Activated CD4-positive, alpha-beta memory T cell treated with anti-CD3 and anti-CD28 coated beads for 36 hours (primary cell): Measurements from ENCODE around the gene PALLD. TPM values are rescaled to one million over a fixed set of nuclear protein-coding genes. Genes with fewer than 3 reads are reported as not detected.

Experiments used
- CTCF ChIA-PET: fragments of 350-600 bp; sonication (Branson Sonifier 250); formaldehyde crosslinking; loops from one replicate; lab custom pipeline; 2021; ENCODE audit warnings: antibody characterized with exemption, inconsistent platforms; lab: Charles Lee
- POLR2A ChIA-PET: fragments of 350-600 bp; sonication (Branson Sonifier 250); formaldehyde crosslinking; loops from one replicate; lab custom pipeline; 2021; ENCODE audit warnings: antibody characterized with exemption; lab: Charles Lee
- DNase-seq: peaks from one replicate; pipeline ENCODE4 v3.0.0-alpha.2; 2020
- H3K27ac Mint-ChIP-seq: one replicate; pipeline ENCODE4 v1.8.0; 2021; ENCODE audit warnings: mixed read lengths
- H3K27me3 Mint-ChIP-seq: one replicate; pipeline ENCODE4 v1.8.0; 2021; ENCODE audit warnings: mixed read lengths
- H3K36me3 Mint-ChIP-seq: one replicate; pipeline ENCODE4 v1.8.0; 2021; ENCODE audit warnings: mixed read lengths
- H3K4me1 Mint-ChIP-seq: one replicate; pipeline ENCODE4 v1.8.0; 2021; ENCODE audit warnings: low read depth, mixed read lengths
- H3K4me3 Mint-ChIP-seq: one replicate; pipeline ENCODE4 v1.8.0; 2021; ENCODE audit warnings: mild to moderate bottlenecking, mixed read lengths
- H3K9me3 Mint-ChIP-seq: one replicate; pipeline ENCODE4 v1.8.0; 2021; ENCODE audit warnings: mixed read lengths
- intact Hi-C: fragments of 100-400 bp; cut with micrococcal nuclease; formaldehyde crosslinking; loops from one replicate; pipeline ENCODE4 v1.15.1; 2023
- total RNA-seq, 2 experiments: library from RNA; stranded (reverse); gene quantifications; one replicate each; pipeline ENCODE4 v1.2.3, GENCODE V29; 2021

PALLD gene
- total RNA-seq, 2 experiments from 2014 or later = 8.9 to 9.4 TPM

DNA sequence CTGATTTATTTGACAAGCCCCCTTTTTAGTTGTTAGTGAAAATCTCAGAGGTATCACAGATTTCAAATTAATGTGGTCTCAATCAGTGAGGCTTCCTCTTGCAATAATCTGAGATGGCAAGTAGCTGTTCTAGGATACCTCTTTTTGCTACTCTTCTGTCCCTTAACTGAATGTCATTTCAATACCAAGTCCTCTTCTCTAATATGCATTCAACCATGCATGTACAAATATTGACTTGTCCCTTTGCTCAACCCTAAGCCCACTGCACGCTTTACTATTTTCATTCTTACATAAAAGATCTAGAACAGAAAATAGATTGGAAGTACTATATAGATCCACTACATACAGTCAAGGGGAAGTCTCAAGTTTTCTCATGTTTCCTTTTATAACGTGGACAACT is 349.0 kb downstream of the PALLD start:
- DNase-seq = no peak
- intact Hi-C loops = no loop called here
- POLR2A ChIA-PET = no interaction called here
- no peak overlapping the region for H3K27ac Mint-ChIP-seq
- no peaks in the 10 kb centered on the region for H3K9me3 Mint-ChIP-seq
- peaks cover 3% of the 10 kb centered on the region for H3K4me1 Mint-ChIP-seq
- H3K4me3 Mint-ChIP-seq = no peak overlapping the region
- CTCF ChIA-PET = interaction anchor here (1.3 kb wide), 1 partner anchor 136 kb away, joined by 3 read pairs; no protein-coding TSS in a partner anchor
- H3K27me3 Mint-ChIP-seq = peaks cover 24% of the 10 kb centered on the region
- no peaks in the 10 kb centered on the region for H3K36me3 Mint-ChIP-seq

GRCh38 chr4:168846414-168846813 is 349.6 kb downstream of the PALLD start:
- Mint-ChIP-seq H3K27ac (no peak overlapping the region), H3K9me3 (no peaks in the 10 kb centered on the region), H3K4me1 (peaks cover 3% of the 10 kb centered on the region), H3K36me3 (no peaks in the 10 kb centered on the region), H3K27me3 (peaks cover 24% of the 10 kb centered on the region), H3K4me3 (no peak overlapping the region)
- DNase-seq = no peak
- intact Hi-C loops = no loop called here
- ChIA-PET CTCF (interaction anchor here (1.3 kb wide), 1 partner anchor 137 kb away, joined by 3 read pairs; no protein-coding TSS in a partner anchor), POLR2A (no interaction called here)

GRCh38 chr4:168847771-168848502 is 351.1 kb downstream of the PALLD start:
- ChIA-PET POLR2A (no interaction called here), CTCF (no interaction called here)
- Mint-ChIP-seq H3K27ac (no peak overlapping the region), H3K4me1 (no peaks in the 10 kb centered on the region), H3K9me3 (no peaks in the 10 kb centered on the region), H3K36me3 (no peaks in the 10 kb centered on the region), H3K4me3 (no peak overlapping the region), H3K27me3 (peaks cover 19% of the 10 kb centered on the region)
- intact Hi-C loops = no loop called here
- no peak for DNase-seq

GRCh38 chr4:168849030-168849675 is 352.3 kb downstream of the PALLD start:
- POLR2A ChIA-PET = no interaction called here
- DNase-seq = no peak
- H3K36me3 Mint-ChIP-seq = no peaks in the 10 kb centered on the region
- H3K9me3 Mint-ChIP-seq = no peaks in the 10 kb centered on the region
- CTCF ChIA-PET = no interaction called here
- intact Hi-C loops = no loop called here
- H3K4me3 Mint-ChIP-seq = no peak overlapping the region
- peaks cover 18% of the 10 kb centered on the region for H3K27me3 Mint-ChIP-seq
- no peak overlapping the region for H3K27ac Mint-ChIP-seq
- peaks cover 11% of the 10 kb centered on the region for H3K4me1 Mint-ChIP-seq

DNA sequence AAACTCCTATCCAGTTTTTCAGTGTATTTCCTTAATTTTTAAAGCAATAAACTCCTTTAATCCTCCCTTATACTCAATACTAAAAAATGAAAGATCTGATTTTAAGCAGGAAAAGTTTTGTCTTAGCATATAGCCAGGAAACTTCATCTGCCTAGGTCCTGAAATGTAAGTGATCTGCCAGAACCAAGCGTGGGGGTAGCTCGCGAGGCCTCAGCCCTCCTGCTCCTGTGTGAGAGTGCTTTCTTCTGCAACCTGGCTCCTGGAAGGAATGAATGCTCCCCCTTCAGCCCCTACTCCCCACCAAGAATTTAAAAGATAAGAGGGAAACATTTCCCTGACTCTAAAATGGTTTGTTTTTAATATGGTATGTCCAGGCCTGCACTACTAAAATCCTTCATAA is 353.1 kb downstream of the PALLD start:
- Mint-ChIP-seq H3K27me3 (peaks cover 16% of the 10 kb centered on the region), H3K27ac (no peak overlapping the region), H3K4me3 (no peak overlapping the region), H3K36me3 (no peaks in the 10 kb centered on the region), H3K9me3 (no peaks in the 10 kb centered on the region), H3K4me1 (peaks cover 11% of the 10 kb centered on the region)
- POLR2A ChIA-PET = no interaction called here
- intact Hi-C loops = no loop called here
- DNase-seq = no peak
- CTCF ChIA-PET = no interaction called here

DNA sequence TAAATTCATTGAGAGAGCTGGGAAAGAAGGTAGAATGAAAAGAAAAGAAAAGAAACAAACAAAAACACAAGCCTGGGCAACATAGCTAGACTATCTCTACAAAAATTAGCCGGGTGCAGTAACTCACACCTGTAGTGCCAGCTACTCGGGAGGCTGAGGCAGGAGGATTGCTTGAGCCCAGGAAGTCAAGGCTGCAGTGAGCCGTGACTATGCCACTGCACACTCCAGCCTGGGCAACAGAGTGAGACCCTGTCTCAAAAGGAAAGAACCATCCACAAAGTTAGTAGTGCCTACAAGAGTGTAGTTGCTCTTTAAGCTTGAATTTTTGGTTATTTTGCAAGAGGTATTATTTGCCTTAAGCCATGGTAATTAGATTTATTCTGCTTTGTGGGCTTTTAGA is 355.5 kb downstream of the PALLD start:
- Mint-ChIP-seq H3K4me3 (no peak overlapping the region), H3K27me3 (peaks cover 18% of the 10 kb centered on the region), H3K36me3 (no peaks in the 10 kb centered on the region), H3K9me3 (no peaks in the 10 kb centered on the region), H3K27ac (no peak overlapping the region), H3K4me1 (peaks cover 11% of the 10 kb centered on the region)
- ChIA-PET CTCF (interaction anchor here (0.6 to 1.0 kb wide), 3 partner anchors 16 to 634 kb away, joined by 3 to 5 read pairs (median 3); no protein-coding TSS in a partner anchor), POLR2A (no interaction called here)
- intact Hi-C loops = no loop called here
- no peak for DNase-seq

GRCh38 chr4:168852933-168853713 is 356.3 kb downstream of the PALLD start:
- CTCF ChIA-PET = interaction anchor here (1.0 kb wide), 1 partner anchor 68 kb away, joined by 3 read pairs; no protein-coding TSS in a partner anchor
- Mint-ChIP-seq H3K4me1 (peaks cover 11% of the 10 kb centered on the region), H3K9me3 (no peaks in the 10 kb centered on the region), H3K27me3 (peaks cover 18% of the 10 kb centered on the region), H3K27ac (no peak overlapping the region), H3K36me3 (no peaks in the 10 kb centered on the region), H3K4me3 (no peak overlapping the region)
- POLR2A ChIA-PET = no interaction called here
- no peak for DNase-seq
- intact Hi-C loops = no loop called here

DNA sequence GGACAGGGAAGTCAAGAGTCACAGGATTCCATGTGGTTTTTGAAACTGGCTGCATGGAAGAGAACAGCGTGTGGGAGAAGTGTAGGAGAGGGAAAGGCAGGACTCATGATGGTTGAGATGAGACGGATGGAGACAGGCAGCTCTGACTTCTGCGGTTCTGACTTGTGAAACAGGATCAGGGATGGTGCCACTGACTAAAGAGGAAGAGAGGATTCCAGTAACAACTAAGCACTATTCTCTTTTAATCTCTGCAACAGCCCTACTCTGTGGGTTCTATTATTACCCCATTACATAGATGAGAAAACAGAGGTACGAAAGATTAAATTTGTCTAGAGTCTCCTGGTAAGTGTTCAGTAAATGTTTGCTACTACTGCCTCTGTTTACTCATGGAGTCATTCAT is 356.9 kb downstream of the PALLD start:
- no peaks in the 10 kb centered on the region for H3K9me3 Mint-ChIP-seq
- intact Hi-C loops = no loop called here
- no peaks in the 10 kb centered on the region for H3K36me3 Mint-ChIP-seq
- no peak for DNase-seq
- H3K4me3 Mint-ChIP-seq = no peak overlapping the region
- peaks cover 18% of the 10 kb centered on the region for H3K27me3 Mint-ChIP-seq
- H3K27ac Mint-ChIP-seq = no peak overlapping the region
- ChIA-PET CTCF (no interaction called here), POLR2A (no interaction called here)
- peaks cover 11% of the 10 kb centered on the region for H3K4me1 Mint-ChIP-seq

DNA sequence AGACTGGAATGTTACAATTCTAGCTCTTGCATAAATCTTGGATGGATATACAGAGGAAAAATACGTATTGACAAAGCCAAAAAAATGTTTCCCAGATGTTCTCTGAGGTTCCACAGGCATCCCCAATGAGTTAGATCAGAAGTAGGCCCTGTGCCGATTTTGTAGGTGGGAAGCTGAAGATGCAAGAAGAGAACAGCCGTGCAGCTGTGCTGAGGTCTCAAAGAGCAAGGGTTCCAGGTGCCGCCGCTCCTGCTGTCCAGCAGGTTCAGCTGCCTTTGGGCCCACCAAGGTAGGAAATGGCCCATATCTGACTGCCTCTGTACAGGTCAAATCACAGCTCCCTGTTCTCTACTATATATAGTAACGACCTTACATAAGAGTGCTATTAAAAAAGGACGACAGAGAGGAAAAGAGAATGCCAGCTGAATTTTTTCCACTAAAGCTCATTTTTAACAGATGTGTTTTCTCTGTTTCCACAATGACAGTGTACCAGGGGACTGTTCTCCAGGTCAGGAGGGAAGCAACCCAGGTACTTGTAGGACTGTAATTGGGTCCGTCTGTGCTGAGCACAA is 357.6 kb downstream of the PALLD start:
- intact Hi-C loops = no loop called here
- CTCF ChIA-PET = no interaction called here
- Mint-ChIP-seq H3K27me3 (peaks cover 18% of the 10 kb centered on the region), H3K4me3 (no peak overlapping the region), H3K36me3 (no peaks in the 10 kb centered on the region), H3K27ac (no peak overlapping the region), H3K4me1 (peaks cover 11% of the 10 kb centered on the region), H3K9me3 (no peaks in the 10 kb centered on the region)
- no peak for DNase-seq
- POLR2A ChIA-PET = interaction anchor here (0.6 kb wide), 1 partner anchor 560 kb away, joined by 3 read pairs; no protein-coding TSS in a partner anchor

DNA sequence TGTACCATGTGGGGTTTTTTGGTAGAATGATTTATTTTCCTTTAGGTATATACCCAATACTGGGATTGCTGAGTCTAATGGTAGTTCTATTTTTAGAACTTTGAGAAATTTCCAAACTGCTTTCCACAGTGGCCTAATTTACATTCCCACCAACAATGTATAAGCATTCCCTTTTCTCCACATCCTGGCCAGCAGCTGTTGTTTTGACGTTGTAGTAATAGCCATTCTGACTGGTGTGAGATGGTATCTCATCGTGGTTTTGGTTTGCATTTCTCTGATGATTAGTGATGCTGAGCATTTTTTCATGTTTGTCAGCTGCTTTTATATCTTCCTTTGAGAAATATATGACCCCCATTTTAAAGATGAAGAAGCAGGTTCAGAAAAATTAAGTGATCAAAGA is 359.5 kb downstream of the PALLD start:
- intact Hi-C loops = no loop called here
- no peak for DNase-seq
- Mint-ChIP-seq H3K9me3 (no peaks in the 10 kb centered on the region), H3K36me3 (peaks cover 3% of the 10 kb centered on the region), H3K4me3 (no peak overlapping the region), H3K27me3 (peaks cover 26% of the 10 kb centered on the region), H3K27ac (no peak overlapping the region), H3K4me1 (peaks cover 17% of the 10 kb centered on the region)
- ChIA-PET CTCF (no interaction called here), POLR2A (no interaction called here)

GRCh38 chr4:168857009-168857408 is 360.2 kb downstream of the PALLD start:
- Mint-ChIP-seq H3K4me1 (peaks cover 17% of the 10 kb centered on the region), H3K9me3 (no peaks in the 10 kb centered on the region), H3K36me3 (peaks cover 3% of the 10 kb centered on the region), H3K27me3 (peaks cover 26% of the 10 kb centered on the region), H3K27ac (no peak overlapping the region), H3K4me3 (no peak overlapping the region)
- intact Hi-C loops = no loop called here
- ChIA-PET POLR2A (no interaction called here), CTCF (no interaction called here)
- DNase-seq = no peak
